ENCODE results near the gene ZNF804A. TPM values are rescaled to one million over a fixed set of nuclear protein-coding genes. Genes with fewer than 3 reads are reported as not detected.

ZNF804A gene
- total and polyA plus RNA-seq, 9 donors, result 0.07 to 0.28 (median 0.18) TPM; not detected in 3

DNA sequence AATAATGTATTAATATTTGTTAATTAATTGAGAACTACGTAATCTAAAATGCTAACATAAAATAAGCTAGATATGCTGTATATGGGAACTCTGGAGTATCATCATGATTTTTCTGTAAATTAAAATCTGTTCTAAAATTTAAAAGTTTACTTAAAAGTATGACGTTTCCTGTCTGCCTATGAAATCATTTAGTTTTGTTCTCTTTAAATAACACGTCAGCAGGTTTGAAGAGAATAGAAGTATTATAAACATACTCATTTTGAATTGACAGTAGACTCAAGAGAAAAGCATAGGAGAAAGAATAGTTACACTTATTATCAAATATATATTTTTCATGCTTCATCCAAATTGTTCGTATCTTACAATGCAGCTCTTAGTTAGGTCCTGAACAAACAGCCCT lies 19.1 kb upstream of the ZNF804A start:
- no peak for DNase-seq
- intact Hi-C loops (cut with DNase I), result no loop called here
- no peaks in the 10 kb centered on the region for H3K27me3 ChIP-seq
- H3K9me3 ChIP-seq, result no peaks in the 10 kb centered on the region
- WGBS, 3 donors, result 87 to 90% (median 88%) methylated on average over 4 of the region's 4 CpGs
- no peak overlapping the region for H3K27ac ChIP-seq
- no peak for TF ChIP-seq POLR2A (IDR thresholded peaks at IDR 0.05)
- TF ChIP-seq, protein P1, sequence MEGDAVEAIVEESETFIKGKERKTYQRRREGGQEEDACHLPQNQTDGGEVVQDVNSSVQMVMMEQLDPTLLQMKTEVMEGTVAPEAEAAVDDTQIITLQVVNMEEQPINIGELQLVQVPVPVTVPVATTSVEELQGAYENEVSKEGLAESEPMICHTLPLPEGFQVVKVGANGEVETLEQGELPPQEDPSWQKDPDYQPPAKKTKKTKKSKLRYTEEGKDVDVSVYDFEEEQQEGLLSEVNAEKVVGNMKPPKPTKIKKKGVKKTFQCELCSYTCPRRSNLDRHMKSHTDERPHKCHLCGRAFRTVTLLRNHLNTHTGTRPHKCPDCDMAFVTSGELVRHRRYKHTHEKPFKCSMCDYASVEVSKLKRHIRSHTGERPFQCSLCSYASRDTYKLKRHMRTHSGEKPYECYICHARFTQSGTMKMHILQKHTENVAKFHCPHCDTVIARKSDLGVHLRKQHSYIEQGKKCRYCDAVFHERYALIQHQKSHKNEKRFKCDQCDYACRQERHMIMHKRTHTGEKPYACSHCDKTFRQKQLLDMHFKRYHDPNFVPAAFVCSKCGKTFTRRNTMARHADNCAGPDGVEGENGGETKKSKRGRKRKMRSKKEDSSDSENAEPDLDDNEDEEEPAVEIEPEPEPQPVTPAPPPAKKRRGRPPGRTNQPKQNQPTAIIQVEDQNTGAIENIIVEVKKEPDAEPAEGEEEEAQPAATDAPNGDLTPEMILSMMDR (IDR thresholded peaks at IDR 0.05), result no peak
- TF ChIP-seq EP300 (IDR thresholded peaks at IDR 0.05), result no peak
- H3K4me1 ChIP-seq (ENCODE audit: insufficient read depth), result no peaks in the 10 kb centered on the region
- H3K36me3 ChIP-seq, result no peaks in the 10 kb centered on the region
- no peak overlapping the region for H3K4me3 ChIP-seq

DNA sequence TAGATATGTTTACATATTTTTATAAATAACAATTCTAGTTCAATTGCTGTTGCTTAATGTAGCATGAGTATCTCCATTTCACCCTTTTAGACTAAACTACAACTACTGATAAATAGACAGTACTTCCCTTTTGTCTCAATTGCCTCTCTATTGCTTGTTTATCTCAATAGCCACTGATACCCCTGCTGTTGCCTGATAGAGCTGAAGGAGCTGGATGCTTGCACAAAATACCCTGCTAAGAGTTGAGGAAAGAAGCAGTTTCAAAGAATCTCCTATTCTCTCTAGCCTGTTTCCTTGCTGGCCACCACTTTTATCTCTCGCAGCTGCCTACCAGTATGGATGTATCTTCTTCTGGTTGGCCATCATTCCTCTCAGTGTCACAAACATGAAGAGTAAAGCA lies 16.9 kb upstream of the ZNF804A start:
- TF ChIP-seq, protein P1 (IDR thresholded peaks at IDR 0.05), result no peak
- no peak for TF ChIP-seq POLR2A (IDR thresholded peaks at IDR 0.05)
- no peak for TF ChIP-seq EP300 (IDR thresholded peaks at IDR 0.05)
- Histone ChIP-seq H3K27me3 (no peaks in the 10 kb centered on the region), H3K27ac (no peak overlapping the region), H3K36me3 (no peaks in the 10 kb centered on the region), H3K4me1 (ENCODE audit: insufficient read depth) (no peaks in the 10 kb centered on the region), H3K4me3 (no peak overlapping the region), H3K9me3 (no peaks in the 10 kb centered on the region)
- intact Hi-C loops (cut with DNase I), result no loop called here
- 79 to 89% (median 88%) methylated on average over 1 of the region's 1 CpG for WGBS, 3 donors
- DNase-seq, result no peak

DNA sequence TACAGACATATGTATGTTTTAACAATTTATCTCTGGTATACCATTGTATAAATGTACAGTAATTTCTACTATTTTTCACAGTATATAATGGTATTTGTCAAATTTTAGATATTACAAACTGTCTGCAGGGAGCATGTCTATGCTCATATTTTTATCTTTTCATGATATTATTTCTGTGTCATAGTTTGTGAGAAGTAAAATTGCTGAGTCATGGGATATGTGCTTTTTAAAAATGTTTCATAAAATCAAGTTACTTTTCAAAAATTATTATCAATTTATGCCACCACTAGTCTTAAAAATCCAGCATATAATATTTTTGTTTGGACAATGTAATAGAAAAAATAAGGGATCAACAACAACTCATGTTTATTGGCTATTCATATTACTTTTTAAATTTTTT lies 9.1 kb upstream of the ZNF804A start:
- TF ChIP-seq EP300 (IDR thresholded peaks at IDR 0.05) (no peak), POLR2A (IDR thresholded peaks at IDR 0.05) (no peak)
- TF ChIP-seq, protein P1 (IDR thresholded peaks at IDR 0.05), result no peak
- Histone ChIP-seq H3K27ac (no peak overlapping the region), H3K36me3 (no peaks in the 10 kb centered on the region), H3K4me1 (ENCODE audit: insufficient read depth) (no peaks in the 10 kb centered on the region), H3K27me3 (no peaks in the 10 kb centered on the region), H3K9me3 (no peaks in the 10 kb centered on the region), H3K4me3 (no peak overlapping the region)
- DNase-seq, result no peak
- intact Hi-C loops (cut with DNase I), result no loop called here

DNA sequence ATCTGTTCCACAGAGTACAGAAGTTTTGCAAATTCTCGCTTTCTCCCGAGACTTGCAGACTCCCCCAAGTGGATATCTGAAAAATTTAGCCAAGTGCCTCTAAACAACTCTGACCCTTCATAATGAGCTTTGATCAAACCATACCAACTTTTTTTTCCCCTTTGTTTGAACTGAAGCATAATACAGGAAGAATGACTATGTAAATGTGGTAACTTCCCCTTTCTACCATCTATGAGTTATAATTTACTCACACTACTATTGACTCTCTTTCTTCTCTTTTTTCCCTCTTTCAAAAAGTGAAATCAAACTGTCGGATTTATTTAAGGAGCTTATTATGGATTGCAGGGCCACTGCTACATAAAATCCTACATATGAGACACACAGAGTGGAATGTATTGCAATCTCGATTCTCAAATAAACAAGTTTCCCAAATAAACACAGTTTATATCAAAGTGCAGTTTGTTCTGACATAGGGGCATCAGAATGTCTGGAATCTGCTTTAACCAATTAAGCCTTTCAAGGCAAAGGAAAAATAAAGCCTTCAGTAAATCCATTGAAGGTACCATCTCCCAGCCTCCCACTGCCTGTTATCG lies 1.4 kb upstream of the ZNF804A start:
- Histone ChIP-seq H3K9me3 (no peaks in the 10 kb centered on the region), H3K27ac (no peak overlapping the region), H3K27me3 (no peaks in the 10 kb centered on the region), H3K4me1 (ENCODE audit: insufficient read depth) (peaks cover 6% of the 10 kb centered on the region), H3K4me3 (no peak overlapping the region), H3K36me3 (no peaks in the 10 kb centered on the region)
- intact Hi-C loops (cut with DNase I), result no loop called here
- DNase-seq, result no peak
- WGBS, 3 donors, result 9 to 16% (median 9%) methylated on average over 5 of the region's 5 CpGs
- TF ChIP-seq EP300 (IDR thresholded peaks at IDR 0.05) (no peak), POLR2A (IDR thresholded peaks at IDR 0.05) (no peak)
- TF ChIP-seq, protein P1 (IDR thresholded peaks at IDR 0.05), result no peak
